A673 (cell line): ENCODE data around the gene VTI1A. TPM values are rescaled to one million over a fixed set of nuclear protein-coding genes. Genes with fewer than 3 reads are reported as not detected.

ENCODE experiments used
- BruUV-seq: library from RNA; stranded (reverse); fragments of 400-500 nt; replicated peaks from 2 replicates; lab custom pipeline; 2021; lab: Mats Ljungman, UMichigan
- CTCF ChIA-PET: fragments of 300-600 bp; sonication (Branson Sonifier 250); formaldehyde crosslinking; loops from one replicate; lab custom pipeline; 2022; ENCODE audit warnings: antibody characterized with exemption; lab: Charles Lee
- POLR2A ChIA-PET: fragments of 300-600 bp; sonication (Branson Sonifier 250); formaldehyde crosslinking; loops from one replicate; lab custom pipeline; 2022; ENCODE audit warnings: antibody characterized with exemption; ENCODE audit not compliant: low non-redundant PET; lab: Charles Lee
- DNase-seq: peaks from one replicate; pipeline ENCODE4 v3.0.0-alpha.2; 2015; ENCODE audit warnings: low spot score
- H3K27ac ChIP-seq: fragments of 200-600 bp; sonication (generic); 2 replicates; pipeline ENCODE4 v1.5.1; 2016; ENCODE audit warnings: mixed run types, low read depth, mild to moderate bottlenecking, mixed read lengths, antibody characterized with exemption, low read length; ENCODE audit not compliant: poor library complexity, severe bottlenecking
- H3K27me3 ChIP-seq: fragments of 200-600 bp; sonication (generic); replicated peaks from 2 replicates; pipeline ENCODE4 v1.6.1; 2017; ENCODE audit warnings: mixed run types, low read depth, mild to moderate bottlenecking, mixed read lengths, antibody characterized with exemption, low read length; ENCODE audit not compliant: insufficient read depth, poor library complexity
- H3K36me3 ChIP-seq: fragments of 200-600 bp; sonication (generic); 2 replicates; pipeline ENCODE4 v1.6.1; 2016; ENCODE audit warnings: mixed run types, mild to moderate bottlenecking, mixed read lengths, antibody characterized with exemption, low read length; ENCODE audit not compliant: insufficient read depth, poor library complexity, severe bottlenecking
- H3K4me1 ChIP-seq: fragments of 200-600 bp; sonication (generic); 2 replicates; pipeline ENCODE4 v1.6.1; 2017; ENCODE audit warnings: mixed run types, mild to moderate bottlenecking, mixed read lengths, antibody characterized with exemption, low read length; ENCODE audit not compliant: insufficient read depth, poor library complexity, severe bottlenecking
- H3K4me3 ChIP-seq: fragments of 200-600 bp; sonication (generic); 2 replicates; pipeline ENCODE4 v1.5.1; 2016; ENCODE audit warnings: low read depth, mixed run types, mild to moderate bottlenecking, mixed read lengths, low read length; ENCODE audit not compliant: poor library complexity, severe bottlenecking
- H3K9me3 ChIP-seq: fragments of 200-600 bp; sonication (generic); 2 replicates; pipeline ENCODE4 v1.6.1; 2016; ENCODE audit warnings: mixed run types, low read depth, mild to moderate bottlenecking, mixed read lengths, antibody characterized with exemption, low read length; ENCODE audit not compliant: poor library complexity, severe bottlenecking
- EZH2 ChIP-seq: fragments of 200-600 bp; sonication (generic); IDR thresholded peaks from 2 replicates; pipeline ENCODE4 v1.6.1; 2017; ENCODE audit warnings: borderline replicate concordance, low read depth, mild to moderate bottlenecking, mixed read lengths, antibody characterized with exemption, low read length; ENCODE audit not compliant: poor library complexity, severe bottlenecking
- intact Hi-C: fragments of 100-400 bp; cut with micrococcal nuclease; formaldehyde crosslinking; loops from one replicate; pipeline ENCODE4 v1.10.0; 2022; ENCODE audit not compliant: unreplicated experiment
- total RNA-seq: library from RNA; stranded (reverse); gene quantifications from 2 replicates; pipeline ENCODE4 v1.2.3, GENCODE V29; 2021
- TF ChIP-seq, protein P1 (sequence below): fragments of 300-800, 200-600 bp; sonication (generic); conservative IDR thresholded peaks from 2 replicates; pipeline ENCODE4 v1.5.1; 2017; ENCODE audit warnings: low read depth, mild to moderate bottlenecking, antibody characterized with exemption, low read length, moderate library complexity, mixed read lengths

The VTI1A gene
- total RNA-seq, 1 experiment from 2014 or later, result 38.7 TPM

DNA sequence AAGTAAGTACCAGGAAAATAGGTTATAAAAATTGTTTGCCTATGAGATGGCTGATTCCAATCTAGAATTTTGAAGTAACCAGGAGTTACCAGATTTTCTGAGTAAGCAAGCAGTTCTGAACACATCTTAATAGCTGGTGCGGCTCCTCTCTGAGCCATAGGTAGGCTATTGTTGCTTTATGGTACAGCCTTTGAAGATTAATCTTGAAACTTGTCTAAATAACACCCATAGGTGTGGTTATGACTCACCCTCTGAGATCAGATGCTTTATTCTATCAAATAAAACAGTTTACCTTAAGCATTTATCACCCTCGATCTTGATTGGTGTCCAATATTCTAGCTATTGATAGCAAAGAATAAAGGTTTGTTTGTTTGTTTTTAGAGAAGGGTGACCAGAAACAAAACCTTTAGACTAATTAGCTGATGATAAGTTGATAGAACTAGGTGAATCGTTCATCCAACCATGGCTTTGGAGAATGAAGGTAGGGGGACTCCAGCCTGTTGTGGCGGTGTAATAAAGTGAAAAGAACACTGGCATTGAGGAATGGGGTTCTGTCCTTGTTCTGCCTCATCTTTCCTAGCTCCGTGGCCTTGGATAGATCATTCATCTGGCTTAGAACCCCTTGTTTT is 72.2 kb downstream of the VTI1A start:
- ChIA-PET POLR2A (no interaction called here), CTCF (no interaction called here)
- Histone ChIP-seq H3K9me3 (no peaks in the 10 kb centered on the region), H3K4me3 (no peak overlapping the region), H3K27ac (no peak overlapping the region), H3K36me3 (no peaks in the 10 kb centered on the region), H3K27me3 (no peaks in the 10 kb centered on the region), H3K4me1 (peaks cover 6% of the 10 kb centered on the region)
- DNase-seq, result no peak
- TF ChIP-seq, protein P1, sequence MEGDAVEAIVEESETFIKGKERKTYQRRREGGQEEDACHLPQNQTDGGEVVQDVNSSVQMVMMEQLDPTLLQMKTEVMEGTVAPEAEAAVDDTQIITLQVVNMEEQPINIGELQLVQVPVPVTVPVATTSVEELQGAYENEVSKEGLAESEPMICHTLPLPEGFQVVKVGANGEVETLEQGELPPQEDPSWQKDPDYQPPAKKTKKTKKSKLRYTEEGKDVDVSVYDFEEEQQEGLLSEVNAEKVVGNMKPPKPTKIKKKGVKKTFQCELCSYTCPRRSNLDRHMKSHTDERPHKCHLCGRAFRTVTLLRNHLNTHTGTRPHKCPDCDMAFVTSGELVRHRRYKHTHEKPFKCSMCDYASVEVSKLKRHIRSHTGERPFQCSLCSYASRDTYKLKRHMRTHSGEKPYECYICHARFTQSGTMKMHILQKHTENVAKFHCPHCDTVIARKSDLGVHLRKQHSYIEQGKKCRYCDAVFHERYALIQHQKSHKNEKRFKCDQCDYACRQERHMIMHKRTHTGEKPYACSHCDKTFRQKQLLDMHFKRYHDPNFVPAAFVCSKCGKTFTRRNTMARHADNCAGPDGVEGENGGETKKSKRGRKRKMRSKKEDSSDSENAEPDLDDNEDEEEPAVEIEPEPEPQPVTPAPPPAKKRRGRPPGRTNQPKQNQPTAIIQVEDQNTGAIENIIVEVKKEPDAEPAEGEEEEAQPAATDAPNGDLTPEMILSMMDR, result no peak
- TF ChIP-seq EZH2, result no peak
- intact Hi-C loops, result no loop called here
- no TSS peak for BruUV-seq

DNA sequence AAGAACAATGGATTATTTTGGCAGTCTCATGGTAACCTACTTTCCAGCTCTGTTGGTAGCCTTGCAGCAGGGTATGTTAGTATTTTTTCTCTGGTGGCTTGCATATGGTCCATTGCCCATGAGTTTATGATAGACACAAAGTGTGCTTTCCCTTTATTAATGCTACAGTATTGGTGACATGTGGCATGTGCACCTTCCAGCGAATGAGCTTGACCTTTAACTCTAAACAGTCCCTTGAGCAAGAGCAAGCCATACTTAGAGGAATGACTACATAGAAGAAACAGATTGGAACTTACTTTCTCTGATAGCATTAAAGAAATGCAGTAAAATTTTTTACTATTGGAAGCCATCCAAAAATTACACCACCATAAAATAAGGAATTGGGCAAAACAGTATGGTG is 73.9 kb downstream of the VTI1A start:
- peaks cover 18% of the 10 kb centered on the region for H3K4me1 ChIP-seq
- H3K27me3 ChIP-seq, result no peaks in the 10 kb centered on the region
- BruUV-seq, result no TSS peak
- no peaks in the 10 kb centered on the region for H3K36me3 ChIP-seq
- no peaks in the 10 kb centered on the region for H3K9me3 ChIP-seq
- intact Hi-C loops, result no loop called here
- TF ChIP-seq, protein P1, result no peak
- TF ChIP-seq EZH2, result no peak
- CTCF ChIA-PET, result interaction anchor here (0.6 kb wide), 1 partner anchor 52 kb away, joined by 3 read pairs; no protein-coding TSS in a partner anchor
- no peak overlapping the region for H3K4me3 ChIP-seq
- H3K27ac ChIP-seq, result no peak overlapping the region
- POLR2A ChIA-PET, result no interaction called here
- DNase-seq, result no peak

DNA sequence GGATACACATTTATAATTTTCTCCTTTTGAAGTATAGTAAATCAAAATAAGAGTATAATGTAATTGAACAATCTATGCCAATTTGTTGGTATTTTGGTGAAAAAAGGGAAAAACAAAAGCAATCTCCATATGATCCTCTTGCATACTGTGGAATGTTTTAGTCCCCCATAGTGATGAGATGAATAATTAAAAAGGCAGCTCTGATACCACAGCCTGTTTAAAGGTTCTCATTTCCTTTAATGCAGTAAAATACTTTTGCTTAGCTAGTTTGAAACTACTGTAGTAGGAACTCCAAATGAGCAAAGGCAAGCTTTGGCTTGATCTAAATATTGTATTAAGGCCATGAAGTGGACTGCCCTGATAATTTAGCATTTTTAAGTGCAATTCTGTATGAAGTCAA is 77.6 kb downstream of the VTI1A start:
- POLR2A ChIA-PET, result interaction anchor here (0.6 kb wide), 1 partner anchor 204 kb away, joined by 6 read pairs; no protein-coding TSS in a partner anchor
- peak; percentile 30 for DNase-seq
- peaks cover 28% of the 10 kb centered on the region for H3K4me1 ChIP-seq
- H3K27me3 ChIP-seq, result no peaks in the 10 kb centered on the region
- H3K27ac ChIP-seq, result no peak overlapping the region
- CTCF ChIA-PET, result no interaction called here
- H3K4me3 ChIP-seq, result no peak overlapping the region
- TF ChIP-seq, protein P1, result no peak
- TF ChIP-seq EZH2, result no peak
- no peaks in the 10 kb centered on the region for H3K9me3 ChIP-seq
- intact Hi-C loops, result no loop called here
- BruUV-seq, result no TSS peak
- H3K36me3 ChIP-seq, result no peaks in the 10 kb centered on the region
